NCI-H1436 (cell line): ENCODE results near the gene SORCS1.

ENCODE experiments used
- DNase-seq: peaks from one replicate; lab custom pipeline; 2025; lab: John Stamatoyannopoulos, UW

The SORCS1 gene

DNA sequence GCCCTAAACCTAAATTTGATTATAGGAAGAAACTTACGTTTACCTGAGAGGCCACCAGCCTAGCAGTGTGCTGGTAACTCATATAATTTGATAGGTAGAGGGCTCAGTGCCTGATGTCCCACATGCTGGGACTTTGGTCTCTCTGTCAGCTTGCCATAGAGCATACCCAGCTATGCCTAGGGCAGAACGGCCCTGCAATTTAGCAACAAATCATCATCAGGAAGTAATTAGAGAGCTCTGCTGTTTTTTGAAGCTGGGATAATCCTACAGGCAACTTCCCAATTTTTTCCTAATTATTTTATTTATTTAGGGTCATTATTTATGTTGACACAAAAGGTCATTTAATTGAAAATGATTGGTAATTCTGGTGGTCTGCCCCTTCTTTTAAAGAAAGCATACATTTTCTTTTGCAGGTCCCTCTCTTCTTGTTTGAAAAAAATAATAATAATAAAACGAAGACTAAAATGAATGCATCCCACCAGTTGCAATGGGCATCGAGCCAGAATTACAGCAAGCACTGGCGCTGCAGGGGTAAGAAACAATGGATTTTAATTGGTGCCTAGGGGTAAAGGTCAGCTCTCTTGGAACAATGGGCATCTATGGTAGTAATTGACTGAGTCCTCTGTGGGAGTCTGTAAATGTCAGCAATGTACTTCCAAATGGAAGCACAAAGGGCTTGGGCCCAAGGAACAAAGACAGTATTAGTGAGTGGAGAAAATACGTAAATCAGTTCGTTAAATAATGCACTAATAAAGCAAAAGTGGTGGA is 348.0 kb downstream of the SORCS1 start:
- no peak for DNase-seq

- DNase-seq = no peak
Observed at GRCh38 chr10:106815427-106816043, 349.0 kb downstream of the SORCS1 start.

- DNase-seq = no peak
Observed at GRCh38 chr10:106804992-106805582, 359.4 kb downstream of the SORCS1 start.

DNA sequence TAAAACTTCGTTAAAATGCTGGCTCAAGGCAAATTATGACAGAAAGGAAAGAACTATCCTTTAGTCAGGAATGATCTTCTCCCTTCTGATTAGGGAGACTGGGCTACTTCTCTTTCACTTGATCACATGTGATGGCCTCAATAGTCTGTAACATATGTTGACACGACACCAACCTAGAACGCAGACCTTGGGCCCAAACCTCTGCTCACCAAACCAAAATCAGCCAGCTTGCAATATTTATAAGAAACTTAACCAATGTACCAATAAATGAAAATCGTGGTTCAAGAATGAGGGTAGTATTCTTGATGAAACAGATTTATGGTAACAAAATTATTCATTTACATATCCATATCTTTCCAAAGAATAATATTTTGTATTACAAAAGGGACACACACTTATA is 361.6 kb downstream of the SORCS1 start:
- no peak for DNase-seq

GRCh38 chr10:106799776-106800175 is 364.7 kb downstream of the SORCS1 start:
- DNase-seq = no peak

DNA sequence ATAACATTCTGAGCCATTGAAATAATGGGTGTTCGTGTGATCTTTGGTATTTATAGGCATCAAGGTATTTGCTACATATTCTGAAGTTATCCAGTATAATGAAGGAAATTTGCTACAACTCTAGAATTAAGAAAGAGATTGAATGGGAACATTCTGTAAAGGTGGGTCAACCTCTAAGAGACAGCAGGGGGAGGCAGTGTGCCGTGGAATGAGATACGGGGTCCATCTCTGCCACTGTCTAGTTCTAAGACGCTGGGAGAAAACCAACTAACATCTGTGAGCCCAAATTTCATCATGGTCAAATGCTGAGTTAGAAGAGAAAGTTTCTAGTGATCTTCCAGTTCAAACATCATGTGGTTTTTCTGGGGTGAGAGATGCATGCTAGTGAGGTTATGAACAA is 368.9 kb downstream of the SORCS1 start:
- DNase-seq = no peak

DNA sequence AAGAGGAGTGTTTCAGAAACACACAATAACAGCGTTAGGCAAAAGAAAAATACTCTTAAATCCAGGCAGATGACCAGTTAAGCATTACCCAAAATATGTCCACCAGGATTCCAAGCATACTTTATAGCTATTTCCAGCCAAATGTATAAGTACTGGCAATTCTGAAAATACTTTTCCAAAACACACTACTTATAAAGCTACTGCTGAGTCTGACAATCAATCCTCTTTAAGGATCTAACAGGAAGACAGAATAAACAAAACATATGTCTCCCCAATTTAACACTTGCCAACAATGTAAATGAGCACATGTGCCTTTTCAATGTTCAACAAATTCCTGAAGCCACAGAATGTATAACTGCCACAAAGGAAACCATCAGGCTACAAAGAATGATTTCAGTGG is 370.9 kb downstream of the SORCS1 start:
- no peak for DNase-seq

- no peak for DNase-seq
Observed at GRCh38 chr10:106789623-106790022, 374.9 kb downstream of the SORCS1 start.

DNA sequence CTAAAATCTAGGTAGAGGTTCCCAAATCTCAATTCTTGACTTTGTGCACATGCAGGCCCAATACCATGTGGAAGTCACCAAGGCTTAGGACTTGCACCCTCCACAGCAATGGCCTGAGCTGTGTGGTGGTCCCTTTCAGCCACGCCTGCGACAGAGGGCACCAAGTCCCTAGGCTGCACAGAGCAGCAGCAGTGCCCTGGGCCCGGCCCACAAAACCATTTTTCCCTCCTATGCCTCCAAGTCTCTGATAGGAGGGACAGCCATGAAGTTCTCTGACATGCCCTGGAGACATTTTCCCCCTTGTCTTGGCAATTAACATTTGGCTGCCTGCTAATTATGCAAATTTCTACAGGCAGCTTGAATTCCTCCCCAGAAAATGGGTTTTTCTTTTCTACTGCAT is 375.5 kb downstream of the SORCS1 start:
- DNase-seq = no peak

DNA sequence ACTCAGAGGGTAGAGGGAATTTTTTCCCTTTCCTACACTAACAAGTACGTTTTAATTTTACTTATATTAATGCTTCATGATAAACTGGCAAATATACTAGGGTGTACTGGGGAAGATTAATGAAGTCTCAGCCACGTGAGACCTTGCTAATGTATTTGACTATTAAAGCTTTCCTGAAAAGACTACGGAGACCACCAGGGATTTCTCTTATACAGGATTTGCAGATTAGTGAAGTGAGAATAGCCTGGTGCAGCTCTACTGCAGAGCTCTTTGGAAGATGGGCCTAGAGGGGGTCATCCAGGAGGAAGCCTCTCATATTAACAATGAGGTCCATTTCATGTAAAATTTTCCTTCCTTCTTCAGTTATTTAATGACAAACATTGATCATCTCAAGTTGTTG is 379.0 kb downstream of the SORCS1 start:
- no peak for DNase-seq

GRCh38 chr10:106780632-106781031 is 383.9 kb downstream of the SORCS1 start:
- no peak for DNase-seq

GRCh38 chr10:106777841-106778240 is 386.7 kb downstream of the SORCS1 start:
- DNase-seq = no peak

GRCh38 chr10:106775127-106775526 is 389.4 kb downstream of the SORCS1 start:
- no peak for DNase-seq

- DNase-seq = no peak
Observed at GRCh38 chr10:106772957-106773356, 391.5 kb downstream of the SORCS1 start.

GRCh38 chr10:106771154-106771553 is 393.4 kb downstream of the SORCS1 start:
- DNase-seq = no peak

GRCh38 chr10:106768204-106768603 is 396.3 kb downstream of the SORCS1 start:
- DNase-seq = no peak

DNA sequence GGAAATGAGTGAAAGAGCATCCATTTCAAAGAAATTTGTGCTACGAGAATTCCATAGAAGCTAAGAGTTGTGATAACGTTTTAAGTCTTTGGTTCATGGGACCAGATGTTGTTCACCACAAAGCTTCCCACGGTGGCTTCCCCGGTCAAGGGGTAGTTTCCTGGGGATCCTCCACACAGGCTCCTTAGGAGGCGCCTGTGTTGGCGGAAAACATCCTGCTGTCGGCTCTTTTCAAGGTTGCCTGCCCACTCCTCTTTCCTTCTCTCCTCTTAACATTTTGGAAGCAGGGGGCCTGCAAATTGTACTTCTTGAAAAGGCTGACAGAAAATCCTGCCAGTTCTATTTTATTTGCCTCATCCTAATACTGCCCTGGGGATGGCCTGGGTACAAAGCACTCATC is 398.6 kb downstream of the SORCS1 start:
- no peak for DNase-seq

GRCh38 chr10:106765241-106765754 is 399.2 kb downstream of the SORCS1 start:
- DNase-seq = no peak

DNA sequence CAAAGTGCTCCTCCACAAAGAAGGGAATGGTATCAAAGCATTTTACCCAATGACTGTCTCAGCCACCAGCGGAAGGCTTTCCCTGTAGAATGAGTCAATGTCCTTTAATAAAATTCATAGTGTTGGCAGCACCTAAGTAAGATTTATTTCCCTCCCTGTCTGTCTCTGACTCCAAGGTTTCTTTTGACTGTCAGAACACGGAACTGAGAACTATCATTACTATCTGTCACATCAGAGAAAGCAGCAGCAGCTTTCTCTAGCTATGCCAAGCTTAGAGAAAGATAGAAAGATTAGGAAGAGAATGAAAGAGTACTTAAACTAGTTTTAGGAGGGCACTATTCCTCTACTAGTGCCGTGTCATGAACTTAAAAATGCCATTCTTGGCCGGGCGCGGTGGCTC is 400.1 kb downstream of the SORCS1 start:
- DNase-seq = no peak

DNA sequence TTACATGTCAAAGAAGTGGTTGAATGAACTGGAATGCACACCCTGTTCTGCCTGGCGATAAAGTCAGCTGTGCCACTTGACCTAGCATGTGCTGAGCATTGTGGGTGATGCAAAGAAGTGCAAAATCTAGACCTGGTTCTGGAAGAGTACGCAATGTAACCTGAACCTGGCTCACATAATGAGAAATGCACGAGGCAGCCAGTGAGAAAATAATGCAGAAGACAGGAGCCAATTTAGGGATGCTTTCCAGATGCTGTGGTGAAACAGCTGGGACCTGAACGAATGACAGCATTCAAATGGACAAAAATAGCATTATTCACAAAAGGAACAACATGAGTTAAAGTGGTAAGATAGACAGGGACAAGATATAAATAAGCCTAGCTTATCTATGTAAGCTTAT is 402.6 kb downstream of the SORCS1 start:
- no peak for DNase-seq

- DNase-seq = no peak
Observed at GRCh38 chr10:106757521-106757920, 407.0 kb downstream of the SORCS1 start.

GRCh38 chr10:106751091-106751490 is 413.4 kb downstream of the SORCS1 start:
- no peak for DNase-seq

GRCh38 chr10:106746868-106747267 is 417.6 kb downstream of the SORCS1 start:
- no peak for DNase-seq
